ENCODE data around the gene VIM.

DNA sequence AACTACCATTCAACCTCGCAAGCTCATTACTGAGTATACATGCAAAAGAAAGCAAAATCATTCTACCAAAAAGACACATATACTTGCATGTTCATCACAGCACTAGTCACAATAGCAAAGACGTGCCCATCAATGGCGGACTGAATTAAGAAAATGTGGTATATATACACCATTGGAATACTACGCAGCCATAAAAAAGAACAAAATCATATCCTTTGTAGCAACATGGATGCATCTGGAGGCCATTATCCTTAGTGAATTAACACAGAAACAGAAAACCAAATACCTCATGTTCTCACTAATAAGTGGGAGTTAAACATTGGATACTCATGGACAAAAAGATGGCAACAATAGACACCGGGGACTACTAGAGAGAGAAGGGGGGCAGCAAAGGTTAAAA is 33.0 kb upstream of the VIM start:
- TF ChIP-seq POLR2AphosphoS5 (IDR thresholded peaks at IDR 0.05): no peak
- TF ChIP-seq, protein P1, sequence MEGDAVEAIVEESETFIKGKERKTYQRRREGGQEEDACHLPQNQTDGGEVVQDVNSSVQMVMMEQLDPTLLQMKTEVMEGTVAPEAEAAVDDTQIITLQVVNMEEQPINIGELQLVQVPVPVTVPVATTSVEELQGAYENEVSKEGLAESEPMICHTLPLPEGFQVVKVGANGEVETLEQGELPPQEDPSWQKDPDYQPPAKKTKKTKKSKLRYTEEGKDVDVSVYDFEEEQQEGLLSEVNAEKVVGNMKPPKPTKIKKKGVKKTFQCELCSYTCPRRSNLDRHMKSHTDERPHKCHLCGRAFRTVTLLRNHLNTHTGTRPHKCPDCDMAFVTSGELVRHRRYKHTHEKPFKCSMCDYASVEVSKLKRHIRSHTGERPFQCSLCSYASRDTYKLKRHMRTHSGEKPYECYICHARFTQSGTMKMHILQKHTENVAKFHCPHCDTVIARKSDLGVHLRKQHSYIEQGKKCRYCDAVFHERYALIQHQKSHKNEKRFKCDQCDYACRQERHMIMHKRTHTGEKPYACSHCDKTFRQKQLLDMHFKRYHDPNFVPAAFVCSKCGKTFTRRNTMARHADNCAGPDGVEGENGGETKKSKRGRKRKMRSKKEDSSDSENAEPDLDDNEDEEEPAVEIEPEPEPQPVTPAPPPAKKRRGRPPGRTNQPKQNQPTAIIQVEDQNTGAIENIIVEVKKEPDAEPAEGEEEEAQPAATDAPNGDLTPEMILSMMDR (IDR thresholded peaks at IDR 0.05): no peak
